ENCODE measurements around the gene LCLAT1. TPM values are rescaled to one million over a fixed set of nuclear protein-coding genes. Genes with fewer than 3 reads are reported as not detected.

LCLAT1 gene
- total RNA-seq, result 21.8 and 23.4 TPM in 2 replicates

- intact Hi-C loops (cut with micrococcal nuclease), result loop anchor here (1.0 to 10.0 kb wide), 11 partner anchors 25 to 877 kb away; partner anchors contain the start of genes EHD3 and LBH
Observed at GRCh38 chr2:30447149-30448045, at the start of gene LCLAT1. TSS of gene LCLAT1 (plus strand) at chr2:30447246. CDS start at chr2:30525591, 78,345 bp downstream.

- intact Hi-C loops (cut with micrococcal nuclease), result no loop called here
Observed at GRCh38 chr2:30398084-30398873, 48.8 kb upstream of the LCLAT1 start.

- intact Hi-C loops (cut with micrococcal nuclease), result no loop called here
Observed at GRCh38 chr2:30400151-30400954, 46.7 kb upstream of the LCLAT1 start.

- intact Hi-C loops (cut with micrococcal nuclease), result no loop called here
Observed at GRCh38 chr2:30402441-30403182, 44.4 kb upstream of the LCLAT1 start.

GRCh38 chr2:30403592-30404312 is 43.3 kb upstream of the LCLAT1 start:
- intact Hi-C loops (cut with micrococcal nuclease), result no loop called here

GRCh38 chr2:30404319-30405259 is 42.5 kb upstream of the LCLAT1 start:
- intact Hi-C loops (cut with micrococcal nuclease), result loop anchor here (5.0 kb wide), 1 partner anchor 32 kb away; no protein-coding TSS in a partner anchor

GRCh38 chr2:30405260-30405605 is 41.8 kb upstream of the LCLAT1 start:
- intact Hi-C loops (cut with micrococcal nuclease), result loop anchor here (5.0 kb wide), 1 partner anchor 33 kb away; no protein-coding TSS in a partner anchor

GRCh38 chr2:30406853-30407252 is 40.2 kb upstream of the LCLAT1 start:
- intact Hi-C loops (cut with micrococcal nuclease), result loop anchor here (5.0 kb wide), 1 partner anchor 35 kb away; no protein-coding TSS in a partner anchor

GRCh38 chr2:30408961-30409387 is 38.1 kb upstream of the LCLAT1 start:
- intact Hi-C loops (cut with micrococcal nuclease), result loop anchor here (5.0 kb wide), 1 partner anchor 37 kb away; no protein-coding TSS in a partner anchor

- intact Hi-C loops (cut with micrococcal nuclease), result loop anchor here (1.0 kb wide), 1 partner anchor 12 kb away; no protein-coding TSS in a partner anchor
Observed at GRCh38 chr2:30410217-30410616, 36.8 kb upstream of the LCLAT1 start.

- intact Hi-C loops (cut with micrococcal nuclease), result no loop called here
Observed at GRCh38 chr2:30412047-30412683, 34.9 kb upstream of the LCLAT1 start.

- intact Hi-C loops (cut with micrococcal nuclease), result no loop called here
Observed at GRCh38 chr2:30412684-30413570, 34.1 kb upstream of the LCLAT1 start.

- intact Hi-C loops (cut with micrococcal nuclease), result no loop called here
Observed at GRCh38 chr2:30414961-30415360, 32.1 kb upstream of the LCLAT1 start.

- intact Hi-C loops (cut with micrococcal nuclease), result no loop called here
Observed at GRCh38 chr2:30417253-30417652, 29.8 kb upstream of the LCLAT1 start.

GRCh38 chr2:30421026-30421603 is 25.9 kb upstream of the LCLAT1 start:
- intact Hi-C loops (cut with micrococcal nuclease), result no loop called here

Measured in T-helper 1 cell treated with Interleukin-12 subunit alpha and Interleukin-12 subunit beta and Interleukin-4 antibody, amounts not matched to agents 30 ng/mL and 1 ng/mL, for 36 hours (primary cell).